HCT116 (cell line): ENCODE measurements around the gene SEMA5A. TPM values are rescaled to one million over a fixed set of nuclear protein-coding genes. Genes with fewer than 3 reads are reported as not detected.

Experiments used
- ATAC-seq: fragments of 200-7000 bp; cut with Tn5 transposase; 2 replicates; pipeline ENCODE4 v1.9.1; 2020; ENCODE audit warnings: mild to moderate bottlenecking, moderate library complexity
- BruUV-seq: library from RNA; stranded (reverse); fragments of 400-500 nt; replicated peaks from 2 replicates; lab custom pipeline; 2021; lab: Mats Ljungman, UMichigan
- CTCF ChIA-PET: fragments of 300-600 bp; sonication (Branson Sonifier 250); formaldehyde crosslinking; loops from one replicate; lab custom pipeline; 2021; ENCODE audit warnings: antibody characterized with exemption; lab: Charles Lee
- POLR2A ChIA-PET: fragments of 300-600, 350-600 bp; sonication (Branson Sonifier 250); formaldehyde crosslinking; loops from one replicate; lab custom pipeline; 2021; ENCODE audit warnings: antibody characterized with exemption; lab: Charles Lee
- RAD21 ChIA-PET, 2 experiments: fragments of 300-600 bp; sonication (Branson Sonifier 250); formaldehyde crosslinking; loops; one replicate each; lab custom pipeline; 2023; ENCODE audit warnings: low total read pairs in 2 of 2; ENCODE audit not compliant: uncharacterized antibody in 2 of 2, unreplicated experiment in 2 of 2, low non-redundant PET in 1 of 2; lab: Charles Lee
- DNase-seq: peaks from one replicate; pipeline ENCODE4 v3.0.0-alpha.2; 2010; ENCODE audit warnings: low read depth, low spot score
- H2AFZ ChIP-seq: fragments of 200-600 bp; shearing (Covaris generic), sonication (generic); 2 replicates; pipeline ENCODE4 v1.6.1; 2017; ENCODE audit warnings: low read depth, mixed run types, mixed read lengths, antibody characterized with exemption, low read length; ENCODE audit not compliant: poor library complexity, severe bottlenecking
- H3K27ac ChIP-seq: 2 replicates; pipeline ENCODE4 v1.5.1; 2012; ENCODE audit warnings: low read depth, low read length
- H3K27me3 ChIP-seq: fragments of 200-600 bp; sonication (generic); 2 replicates; pipeline ENCODE4 v1.6.1; 2016; ENCODE audit warnings: mixed run types, low read length, mixed read lengths; ENCODE audit not compliant: insufficient read depth
- H3K36me3 ChIP-seq, 2 experiments: fragments of 200-500 bp in 1 of 2; fragments of 200-600 bp in 1 of 2; sonication (Bioruptor generic) in 1 of 2; sonication (generic) in 1 of 2; 2 replicates each; pipeline versions ENCODE4 v1.5.1 to v1.6.1; 2014 to 2016; ENCODE audit warnings: low read length in 2 of 2, inconsistent platforms in 1 of 2, mixed read lengths in 1 of 2, mixed run types in 1 of 2; ENCODE audit not compliant: insufficient read depth in 2 of 2, control insufficient read depth in 1 of 2
- H3K4me1 ChIP-seq, 2 experiments: fragments of 200-600 bp in 1 of 2; sonication (generic) in 1 of 2; 2 replicates each; pipeline versions ENCODE4 v1.5.1 to v1.6.1; 2012 to 2017; ENCODE audit warnings: low read length in 2 of 2, inconsistent platforms in 1 of 2, mild to moderate bottlenecking in 1 of 2, mixed read lengths in 1 of 2, mixed run types in 1 of 2, moderate library complexity in 1 of 2; ENCODE audit not compliant: insufficient read depth in 2 of 2, control insufficient read depth in 1 of 2
- H3K4me2 ChIP-seq: fragments of 200-600 bp; sonication (generic); 2 replicates; pipeline ENCODE4 v1.6.1; 2017; ENCODE audit warnings: mixed run types, low read length, mixed read lengths
- H3K4me3 ChIP-seq, 2 experiments: fragments of 200-600 bp in 1 of 2; sonication (generic) in 1 of 2; replicated peaks in 1 of 2; 2 replicates each; pipeline ENCODE4 v1.5.1; 2011 to 2016; ENCODE audit warnings: low read length in 2 of 2, control low read depth in 1 of 2, low read depth in 1 of 2, mild to moderate bottlenecking in 1 of 2, mixed read lengths in 1 of 2, mixed run types in 1 of 2
- H3K79me2 ChIP-seq: fragments of 200-600 bp; sonication (generic); 2 replicates; pipeline ENCODE4 v1.6.1; 2017; ENCODE audit warnings: mild to moderate bottlenecking, mixed run types, low read length, moderate library complexity, mixed read lengths; ENCODE audit not compliant: insufficient read depth
- H3K9ac ChIP-seq: fragments of 200-600 bp; sonication (generic); 2 replicates; pipeline ENCODE4 v1.6.1; 2016; ENCODE audit warnings: low read length, mixed read lengths
- H3K9me2 ChIP-seq: fragments of 200-600 bp; sonication (generic), shearing (Covaris generic); 2 replicates; pipeline ENCODE4 v1.6.1; 2017; ENCODE audit warnings: mixed run types, mild to moderate bottlenecking, moderate library complexity; ENCODE audit not compliant: insufficient read depth
- H3K9me3 ChIP-seq, 2 experiments: fragments of 200-500 bp in 1 of 2; fragments of 200-600 bp in 1 of 2; sonication (Bioruptor generic) in 1 of 2; sonication (generic) in 1 of 2; 2 replicates each; pipeline ENCODE4 v1.6.1; 2014 to 2017; ENCODE audit warnings: low read length in 2 of 2, mixed read lengths in 2 of 2, inconsistent platforms in 1 of 2, low read depth in 1 of 2, mild to moderate bottlenecking in 1 of 2, mixed run types in 1 of 2, moderate library complexity in 1 of 2; ENCODE audit not compliant: control insufficient read depth in 1 of 2, insufficient read depth in 1 of 2
- H4K20me1 ChIP-seq: fragments of 200-600 bp; sonication (generic), shearing (Covaris generic); 2 replicates; pipeline ENCODE4 v1.6.1; 2017; ENCODE audit warnings: mixed run types, mild to moderate bottlenecking, moderate library complexity; ENCODE audit not compliant: insufficient read depth
- CEBPB ChIP-seq: IDR thresholded peaks from 2 replicates; pipeline ENCODE4 v1.6.1; 2012; ENCODE audit warnings: low read depth
- EGR1 ChIP-seq: IDR thresholded peaks from 2 replicates; pipeline ENCODE4 v1.6.1; 2012; ENCODE audit warnings: low read depth
- ELF1 ChIP-seq: IDR thresholded peaks from 2 replicates; pipeline ENCODE4 v1.6.1; 2012; ENCODE audit warnings: low read depth, borderline replicate concordance
- EZH2 ChIP-seq: fragments of 200-600 bp; sonication (generic); IDR thresholded peaks from 2 replicates; pipeline ENCODE4 v1.6.1; 2017; ENCODE audit warnings: antibody characterized with exemption, mixed run types
- EZH2phosphoT487 ChIP-seq: fragments of 200-600 bp; IDR thresholded peaks from 2 replicates; pipeline ENCODE4 v1.6.1; 2018; ENCODE audit warnings: antibody characterized with exemption, borderline replicate concordance
- JUND ChIP-seq: IDR thresholded peaks from 2 replicates; pipeline ENCODE4 v1.6.1; 2012
- POLR2A ChIP-seq: IDR thresholded peaks from 2 replicates; pipeline ENCODE4 v1.7.0; 2011; ENCODE audit warnings: borderline replicate concordance; ENCODE audit not compliant: insufficient read depth, insufficient read length; ENCODE audit errors: extremely low read depth
- RAD21 ChIP-seq: IDR thresholded peaks from 2 replicates; pipeline ENCODE4 v1.6.1; 2012; ENCODE audit warnings: low read depth, mild to moderate bottlenecking
- REST ChIP-seq: IDR thresholded peaks from 2 replicates; pipeline ENCODE4 v1.6.1; 2012; ENCODE audit warnings: low read depth
- SP1 ChIP-seq: IDR thresholded peaks from 2 replicates; pipeline ENCODE4 v1.6.1; 2012; ENCODE audit warnings: low read depth
- SRF ChIP-seq: IDR thresholded peaks from 2 replicates; pipeline ENCODE4 v1.6.1; 2012; ENCODE audit warnings: low read depth
- TCF7L2 ChIP-seq: IDR thresholded peaks from 2 replicates; pipeline ENCODE4 v1.7.0; 2011; ENCODE audit warnings: borderline replicate concordance, inconsistent platforms; ENCODE audit not compliant: insufficient read depth, insufficient read length; ENCODE audit errors: extremely low read depth
- YY1 ChIP-seq: IDR thresholded peaks from 2 replicates; pipeline ENCODE4 v1.6.1; 2011; ENCODE audit warnings: low read length, low read depth, moderate library complexity, mild to moderate bottlenecking; ENCODE audit not compliant: insufficient replicate concordance; ENCODE audit errors: extremely low read depth
- ZFX ChIP-seq: fragments of 450-650 bp; IDR thresholded peaks from 2 replicates; pipeline ENCODE4 v1.6.1; 2017
- ZNF274 ChIP-seq: fragments of 200-500 bp; sonication (Bioruptor generic); IDR thresholded peaks from 2 replicates; pipeline ENCODE4 v1.6.1; 2014; ENCODE audit warnings: mild to moderate bottlenecking, low read depth, low read length, inconsistent platforms
- intact Hi-C: fragments of 100-400 bp; cut with micrococcal nuclease; formaldehyde crosslinking; loops from 2 replicates; pipeline ENCODE4 v1.10.0; 2022
- total RNA-seq: library from RNA; stranded (reverse); gene quantifications from one replicate; pipeline ENCODE4 v1.2.1, GENCODE V29; 2021; ENCODE audit not compliant: unreplicated experiment
- TF ChIP-seq, protein P1 (sequence below): IDR thresholded peaks from 2 replicates; pipeline ENCODE4 v1.6.1; 2012
- TF ChIP-seq, protein P2 (sequence below), 3 experiments: fragments of 200-600 bp in 1 of 3; sonication (generic) in 1 of 3; IDR thresholded peaks in 2 of 3; conservative IDR thresholded peaks in 1 of 3; 2 replicates each; pipeline ENCODE4 v1.5.1; 2012 to 2017; ENCODE audit warnings: low read depth in 2 of 3, low read length in 2 of 3, antibody characterized with exemption in 1 of 3, borderline replicate concordance in 1 of 3, control low read depth in 1 of 3, mild to moderate bottlenecking in 1 of 3, mixed read lengths in 1 of 3, mixed run types in 1 of 3, moderate library complexity in 1 of 3; ENCODE audit not compliant: insufficient read depth in 1 of 3
- TF ChIP-seq, protein P3 (sequence below): IDR thresholded peaks from 2 replicates; pipeline ENCODE4 v1.6.1; 2012
- TF ChIP-seq, protein P4 (sequence below): IDR thresholded peaks from 2 replicates; pipeline ENCODE4 v1.6.1; 2011; ENCODE audit warnings: mild to moderate bottlenecking, low read length, moderate library complexity; ENCODE audit not compliant: insufficient replicate concordance; ENCODE audit errors: extremely low read depth

The SEMA5A gene
- total RNA-seq, 1 experiment from 2014 or later = 0.02 TPM

GRCh38 chr5:9284272-9284671 is 261.6 kb downstream of the SEMA5A start (continued):
- no peak for TF ChIP-seq ELF1
- no peak for TF ChIP-seq EZH2

GRCh38 chr5:9283473-9283872 is 262.4 kb downstream of the SEMA5A start:
- intact Hi-C loops = no loop called here
- CTCF ChIA-PET = no interaction called here
- ATAC-seq (no peak), DNase-seq (no peak)
- BruUV-seq = no TSS peak
- Histone ChIP-seq H3K79me2 (no peaks in the 10 kb centered on the region), H3K9me3 (peaks cover 4 to 22% of the 10 kb centered on the region in 2 experiments; a peak in 2 of 4 replicates), H3K27me3 (no peaks in the 10 kb centered on the region), H3K27ac (no peak overlapping the region), H3K9me2 (no peaks in the 10 kb centered on the region), H3K4me2 (no peak overlapping the region), H4K20me1 (no peaks in the 10 kb centered on the region), H3K9ac (no peak overlapping the region), H2AFZ (no peak overlapping the region), H3K4me3 (no peak overlapping the region), H3K4me1 (no peaks in the 10 kb centered on the region), H3K36me3 (no peaks in the 10 kb centered on the region)
- RAD21 ChIA-PET = no interaction called here
- POLR2A ChIA-PET = no interaction called here
- TF ChIP-seq EGR1 = no peak
- TF ChIP-seq, protein P1, sequence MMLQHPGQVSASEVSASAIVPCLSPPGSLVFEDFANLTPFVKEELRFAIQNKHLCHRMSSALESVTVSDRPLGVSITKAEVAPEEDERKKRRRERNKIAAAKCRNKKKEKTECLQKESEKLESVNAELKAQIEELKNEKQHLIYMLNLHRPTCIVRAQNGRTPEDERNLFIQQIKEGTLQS = no peak
- TF ChIP-seq, protein P2, sequence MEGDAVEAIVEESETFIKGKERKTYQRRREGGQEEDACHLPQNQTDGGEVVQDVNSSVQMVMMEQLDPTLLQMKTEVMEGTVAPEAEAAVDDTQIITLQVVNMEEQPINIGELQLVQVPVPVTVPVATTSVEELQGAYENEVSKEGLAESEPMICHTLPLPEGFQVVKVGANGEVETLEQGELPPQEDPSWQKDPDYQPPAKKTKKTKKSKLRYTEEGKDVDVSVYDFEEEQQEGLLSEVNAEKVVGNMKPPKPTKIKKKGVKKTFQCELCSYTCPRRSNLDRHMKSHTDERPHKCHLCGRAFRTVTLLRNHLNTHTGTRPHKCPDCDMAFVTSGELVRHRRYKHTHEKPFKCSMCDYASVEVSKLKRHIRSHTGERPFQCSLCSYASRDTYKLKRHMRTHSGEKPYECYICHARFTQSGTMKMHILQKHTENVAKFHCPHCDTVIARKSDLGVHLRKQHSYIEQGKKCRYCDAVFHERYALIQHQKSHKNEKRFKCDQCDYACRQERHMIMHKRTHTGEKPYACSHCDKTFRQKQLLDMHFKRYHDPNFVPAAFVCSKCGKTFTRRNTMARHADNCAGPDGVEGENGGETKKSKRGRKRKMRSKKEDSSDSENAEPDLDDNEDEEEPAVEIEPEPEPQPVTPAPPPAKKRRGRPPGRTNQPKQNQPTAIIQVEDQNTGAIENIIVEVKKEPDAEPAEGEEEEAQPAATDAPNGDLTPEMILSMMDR (IDR thresholded peaks at IDR 0.05 in 2 of 3, conservative IDR thresholded peaks at IDR 0.05 in 1 of 3; ENCODE audit: borderline replicate concordance in 1 of 3, insufficient read depth in 1 of 3, low read depth in 2 of 3, low read length in 2 of 3) = no peak
- TF ChIP-seq, protein P3, sequence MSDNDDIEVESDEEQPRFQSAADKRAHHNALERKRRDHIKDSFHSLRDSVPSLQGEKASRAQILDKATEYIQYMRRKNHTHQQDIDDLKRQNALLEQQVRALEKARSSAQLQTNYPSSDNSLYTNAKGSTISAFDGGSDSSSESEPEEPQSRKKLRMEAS = no peak
- TF ChIP-seq JUND = no peak
- no peak for TF ChIP-seq REST
- no peak for TF ChIP-seq TCF7L2
- no peak for TF ChIP-seq EZH2phosphoT487
- TF ChIP-seq SP1 = no peak
- TF ChIP-seq, protein P4, sequence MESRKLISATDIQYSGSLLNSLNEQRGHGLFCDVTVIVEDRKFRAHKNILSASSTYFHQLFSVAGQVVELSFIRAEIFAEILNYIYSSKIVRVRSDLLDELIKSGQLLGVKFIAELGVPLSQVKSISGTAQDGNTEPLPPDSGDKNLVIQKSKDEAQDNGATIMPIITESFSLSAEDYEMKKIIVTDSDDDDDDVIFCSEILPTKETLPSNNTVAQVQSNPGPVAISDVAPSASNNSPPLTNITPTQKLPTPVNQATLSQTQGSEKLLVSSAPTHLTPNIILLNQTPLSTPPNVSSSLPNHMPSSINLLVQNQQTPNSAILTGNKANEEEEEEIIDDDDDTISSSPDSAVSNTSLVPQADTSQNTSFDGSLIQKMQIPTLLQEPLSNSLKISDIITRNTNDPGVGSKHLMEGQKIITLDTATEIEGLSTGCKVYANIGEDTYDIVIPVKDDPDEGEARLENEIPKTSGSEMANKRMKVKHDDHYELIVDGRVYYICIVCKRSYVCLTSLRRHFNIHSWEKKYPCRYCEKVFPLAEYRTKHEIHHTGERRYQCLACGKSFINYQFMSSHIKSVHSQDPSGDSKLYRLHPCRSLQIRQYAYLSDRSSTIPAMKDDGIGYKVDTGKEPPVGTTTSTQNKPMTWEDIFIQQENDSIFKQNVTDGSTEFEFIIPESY = no peak
- TF ChIP-seq POLR2A = no peak
- no peak for TF ChIP-seq ELF1
- TF ChIP-seq SRF = no peak
- no peak for TF ChIP-seq EZH2
- TF ChIP-seq CEBPB = no peak
- no peak for TF ChIP-seq ZFX
- TF ChIP-seq ZNF274 = no peak
- no peak for TF ChIP-seq RAD21
- no peak for TF ChIP-seq YY1
